HL-60 (cell line): Measurements from ENCODE around the gene TRIP10.
A peak's percentile ranks its signal among the peaks of the same experiment; 100 is the strongest.

Experiments used
- DNase-seq, 2 experiments: peaks; one replicate each; pipeline ENCODE4 v3.0.0-alpha.2; 2010 to 2020; ENCODE audit warnings: low read depth in 1 of 2, low spot score in 1 of 2
- H3K27ac ChIP-seq: fragments of 250-450 bp; sonication (Bioruptor Pico); replicated peaks from 2 replicates; pipeline ENCODE4 v1.5.1; 2020; ENCODE audit warnings: mild to moderate bottlenecking, moderate library complexity
- H3K27me3 ChIP-seq: fragments of 250-450 bp; sonication (Bioruptor Pico); 2 replicates; pipeline ENCODE4 v1.5.1; 2021; ENCODE audit warnings: mild to moderate bottlenecking, moderate library complexity; ENCODE audit not compliant: insufficient read depth, poor library complexity, severe bottlenecking
- H3K4me3 ChIP-seq: replicated peaks from 2 replicates; pipeline ENCODE4 v1.5.1; 2011; ENCODE audit warnings: mild to moderate bottlenecking, control low read depth, low read length; ENCODE audit not compliant: insufficient read depth
- CTCF ChIP-seq: IDR thresholded peaks from one replicate; pipeline ENCODE4 v1.5.1; 2011; ENCODE audit warnings: low read length, control low read depth, inconsistent platforms; ENCODE audit not compliant: insufficient read depth
- GABPA ChIP-seq: IDR thresholded peaks from 2 replicates; pipeline ENCODE4 v1.6.1; 2012; ENCODE audit warnings: low read depth
- POLR2AphosphoS5 ChIP-seq: IDR thresholded peaks from 2 replicates; pipeline ENCODE4 v1.6.1; 2012; ENCODE audit warnings: low read depth
- REST ChIP-seq: IDR thresholded peaks from 2 replicates; pipeline ENCODE4 v1.6.1; 2012; ENCODE audit warnings: low read depth; ENCODE audit not compliant: insufficient replicate concordance
- SPI1 ChIP-seq: IDR thresholded peaks from 2 replicates; pipeline ENCODE4 v1.6.1; 2012; ENCODE audit warnings: low read depth, mild to moderate bottlenecking, borderline replicate concordance

Gene TRIP10

GRCh38 chr19:6723108-6723618 is 16.3 kb upstream of the TRIP10 start:
- Histone ChIP-seq H3K4me3 (no peak overlapping the region), H3K27me3 (no peaks in the 10 kb centered on the region), H3K27ac (no peak overlapping the region)
- TF ChIP-seq POLR2AphosphoS5 (no peak), CTCF (no peak), GABPA (no peak), REST (no peak), SPI1 (no peak)
- DNase-seq, result no peak

GRCh38 chr19:6723738-6724137 is 15.7 kb upstream of the TRIP10 start:
- no peak for TF ChIP-seq REST
- peak; percentile 98 for TF ChIP-seq SPI1
- no peak for TF ChIP-seq GABPA
- Histone ChIP-seq H3K27me3 (no peaks in the 10 kb centered on the region), H3K4me3 (no peak overlapping the region), H3K27ac (peak overlapping the region; percentile 29)
- peak in 1 of 2 experiments; percentile 74 for DNase-seq

- no peak for DNase-seq
- Histone ChIP-seq H3K4me3 (no peak overlapping the region), H3K27ac (no peak overlapping the region), H3K27me3 (no peaks in the 10 kb centered on the region)
- TF ChIP-seq GABPA (no peak), REST (no peak), SPI1 (no peak), CTCF (no peak), POLR2AphosphoS5 (no peak)
These were observed 14.6 kb upstream of the TRIP10 start for GRCh38 chr19:6724631-6725492.
